ENCODE measurements around the gene ZNF85.

- TF ChIP-seq POLR2A (IDR thresholded peaks at IDR 0.05), result no peak
- no peak for TF ChIP-seq CTCF (IDR thresholded peaks at IDR 0.05)
Measured at GRCh38 chr19:20928371-20928770, 5.3 kb downstream of the ZNF85 start.
